ENCODE data around the gene CLDN5. TPM values are rescaled to one million over a fixed set of nuclear protein-coding genes. Genes with fewer than 3 reads are reported as not detected.

The CLDN5 gene
- total RNA-seq, 1 donor from 2014 or later: 151 TPM

DNA sequence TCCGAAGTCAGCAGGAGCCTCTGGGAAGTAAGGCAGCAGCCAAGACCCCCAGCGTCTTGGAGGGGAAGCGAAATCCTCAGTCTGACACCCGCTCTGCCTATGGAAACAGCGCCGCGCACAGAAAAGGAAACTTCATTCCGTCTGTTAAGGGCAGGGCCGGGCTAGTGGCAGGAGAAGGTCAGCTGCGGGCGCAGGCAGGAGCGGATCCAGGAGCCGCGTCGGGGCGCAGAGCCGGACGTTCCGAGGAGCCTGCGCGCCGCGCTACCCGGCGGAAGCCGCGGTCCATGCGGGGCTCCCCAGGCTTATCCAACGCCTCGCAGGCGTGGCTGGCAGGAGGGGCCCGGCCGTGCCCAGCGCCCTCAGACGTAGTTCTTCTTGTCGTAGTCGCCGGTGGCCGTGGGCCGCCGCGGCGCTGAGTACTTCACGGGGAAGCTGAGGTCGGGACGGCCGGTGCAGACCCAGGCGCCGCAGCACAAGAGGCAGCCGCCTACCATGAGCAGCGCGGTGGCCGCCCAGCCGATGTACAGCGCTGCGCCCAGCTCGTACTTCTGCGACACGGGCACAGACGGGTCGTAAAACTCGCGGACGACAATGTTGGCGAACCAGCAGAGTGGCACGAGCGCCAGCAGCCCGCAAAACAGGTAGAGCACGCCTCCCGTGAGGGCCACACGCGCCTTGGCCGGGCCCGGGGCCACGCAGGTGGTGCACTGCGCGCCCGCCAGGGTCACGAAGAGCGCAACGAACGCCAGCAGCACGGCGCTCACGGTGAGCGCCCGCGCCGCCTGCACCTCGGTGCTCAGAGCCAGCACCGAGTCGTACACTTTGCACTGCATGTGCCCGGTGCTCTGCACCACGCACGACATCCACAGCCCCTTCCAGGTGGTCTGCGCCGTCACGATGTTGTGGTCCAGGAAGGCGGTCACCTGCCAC is 705 bp downstream of the CLDN5 start:
- DNase-seq (ENCODE audit: low spot score): peak; percentile 78

DNA sequence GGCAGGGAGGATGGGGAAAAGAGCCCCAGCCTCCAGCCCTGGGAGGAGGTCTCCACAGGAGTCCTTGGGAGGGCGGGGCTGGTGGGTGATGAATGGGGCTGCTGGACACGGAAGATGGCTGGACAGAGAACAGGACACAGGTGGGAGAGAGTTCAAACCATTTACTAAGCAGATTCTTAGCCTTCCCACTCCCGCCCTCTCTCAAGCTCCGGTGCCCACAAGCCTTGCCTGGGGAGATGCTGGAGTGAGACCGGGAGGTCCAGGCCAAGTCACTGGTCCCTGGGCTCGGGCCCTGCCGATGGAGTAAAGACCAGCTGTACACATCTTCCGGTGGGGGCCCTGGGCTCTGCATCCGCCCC is 1.4 kb downstream of the CLDN5 start:
- DNase-seq (ENCODE audit: low spot score): peak; percentile 82

DNA sequence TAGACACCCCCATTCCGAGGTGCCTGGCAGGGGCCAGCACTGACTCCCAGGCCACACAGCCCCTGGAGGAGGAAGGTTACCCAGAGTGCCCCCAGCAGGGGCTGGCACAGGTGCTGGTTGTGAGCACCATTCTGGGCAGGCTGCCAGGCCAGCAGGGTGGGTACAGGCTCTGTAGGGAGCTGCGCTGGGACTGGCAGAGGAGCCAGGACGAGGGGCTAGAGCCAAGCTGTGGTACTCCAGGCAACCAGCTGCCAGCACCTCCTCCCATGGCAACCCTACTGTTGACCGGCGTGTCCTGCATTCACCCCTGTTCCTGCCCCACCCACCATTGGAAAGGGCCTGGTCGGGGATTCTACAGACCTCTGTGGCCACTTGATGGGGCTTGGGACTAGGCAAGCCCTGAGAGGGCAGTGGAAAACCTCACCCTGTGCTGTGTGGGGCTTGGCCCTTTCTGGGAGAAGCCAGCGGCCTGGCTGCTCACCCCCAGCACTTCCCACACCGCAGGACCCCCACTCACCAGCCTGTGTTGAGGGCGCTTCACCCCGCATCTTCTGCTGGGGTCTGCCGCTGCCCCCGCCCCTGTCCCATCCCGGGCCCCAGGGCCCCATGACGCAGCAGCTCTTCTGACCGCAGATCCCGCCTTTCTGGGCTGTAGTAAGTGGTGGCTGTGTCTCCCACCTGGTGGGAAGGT is 1.9 kb downstream of the CLDN5 start:
- peak; percentile 72 for DNase-seq (ENCODE audit: low spot score)

DNA sequence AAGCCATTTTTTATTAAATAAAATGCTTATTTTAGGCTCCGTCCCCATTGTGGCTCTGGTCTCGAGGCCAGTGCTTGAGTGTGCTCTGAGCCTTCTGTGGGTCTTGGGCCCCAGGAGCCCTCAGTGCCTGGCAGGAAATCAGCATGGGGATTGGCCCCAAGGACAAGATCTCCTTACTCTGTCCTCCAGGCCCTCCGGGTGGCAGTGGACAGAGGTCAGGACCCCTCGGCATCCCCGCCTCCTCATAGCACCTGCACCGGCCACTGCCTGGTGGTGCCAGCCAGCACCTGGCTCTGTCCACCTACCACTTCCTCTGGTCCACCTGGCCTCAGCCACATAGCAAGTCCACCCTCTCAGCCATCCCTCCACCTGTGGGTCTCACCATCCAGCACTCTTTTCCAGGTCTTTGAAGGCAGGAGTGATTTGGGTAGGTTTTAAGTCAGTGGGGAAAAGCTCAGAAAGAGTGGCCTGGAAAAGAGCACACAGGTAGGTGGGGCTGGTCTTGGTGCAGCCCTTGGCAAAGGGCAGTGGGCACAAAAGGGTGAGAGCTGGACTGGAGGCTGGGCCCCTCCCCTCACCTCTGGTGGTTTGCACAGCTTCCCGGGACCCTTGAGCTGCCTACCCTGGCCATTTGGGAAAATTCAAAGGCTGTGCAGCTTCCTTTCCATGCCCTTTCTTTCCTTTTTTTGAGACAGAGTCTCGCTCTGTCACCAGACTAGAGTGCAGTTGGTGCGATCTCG is 3.5 kb downstream of the CLDN5 start:
- peak; percentile 65 for DNase-seq (ENCODE audit: low spot score)

DNA sequence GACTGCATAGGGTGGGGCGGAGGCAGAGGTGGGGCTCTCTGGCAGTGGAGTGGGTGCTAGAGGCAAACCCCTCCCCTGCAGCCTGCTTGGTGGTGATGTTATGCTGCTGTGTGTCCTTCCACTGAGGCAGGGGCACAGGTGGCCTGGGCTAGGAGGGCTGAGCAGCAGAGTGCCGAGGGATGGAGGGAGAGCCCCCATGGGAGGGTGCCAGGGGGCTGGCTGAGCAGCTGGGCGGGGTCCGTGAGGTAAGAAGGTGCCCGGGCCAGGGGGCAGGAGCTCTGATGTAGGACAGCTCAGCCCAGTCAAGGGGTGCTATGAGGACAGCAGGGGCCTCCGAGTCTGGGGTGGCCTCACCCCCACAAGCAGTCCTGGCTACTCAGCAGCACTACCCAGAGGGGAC is 4.2 kb downstream of the CLDN5 start:
- DNase-seq (ENCODE audit: low spot score): peak; percentile 76

DNA sequence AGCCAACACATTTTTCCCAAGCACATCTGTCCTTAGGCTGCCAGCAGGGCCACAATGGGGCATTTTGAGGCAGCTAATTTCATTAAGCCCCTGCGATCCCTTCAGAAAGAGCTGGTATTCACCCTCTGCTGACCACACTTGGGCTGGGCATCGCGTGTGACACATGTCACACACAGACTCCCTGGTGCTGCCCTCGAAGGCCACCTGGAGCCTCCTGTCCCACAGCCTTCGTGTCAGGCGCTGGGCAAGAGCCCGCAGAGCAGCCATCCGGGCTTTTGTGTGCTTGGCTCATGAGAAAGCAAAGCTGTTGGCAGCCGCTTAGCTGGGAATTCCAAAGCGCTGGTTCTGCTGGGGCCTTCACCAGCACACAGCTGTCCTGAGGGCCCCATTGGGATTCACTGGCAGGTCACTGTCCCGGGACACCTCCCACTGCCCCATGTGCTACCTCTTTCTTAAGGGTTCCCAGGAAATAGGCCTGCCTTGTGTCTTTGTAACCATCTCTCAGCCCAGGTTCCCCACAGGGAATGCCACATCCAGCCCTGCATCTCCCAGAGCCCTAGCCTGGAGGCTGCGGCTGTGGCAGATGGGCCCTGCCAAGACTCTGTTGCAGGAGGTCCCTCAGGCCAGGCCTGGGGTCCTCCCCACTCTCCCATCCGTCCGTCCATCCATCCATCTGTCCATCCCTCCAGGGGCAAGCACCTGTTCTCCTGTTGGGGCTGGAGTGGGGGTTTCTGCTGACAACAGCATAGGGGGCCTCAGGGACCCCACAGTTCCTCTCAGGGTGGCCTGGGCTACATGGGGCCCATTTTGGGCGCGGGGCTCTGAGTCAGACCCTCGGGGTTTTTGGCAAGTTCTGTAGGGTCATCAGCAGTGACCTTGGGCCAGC is 4.9 kb downstream of the CLDN5 start:
- peak; percentile 88 for DNase-seq (ENCODE audit: low spot score)

- no peak for DNase-seq (ENCODE audit: low spot score)
Measured at GRCh38 chr22:19518635-19519034, 5.6 kb downstream of the CLDN5 start.

DNA sequence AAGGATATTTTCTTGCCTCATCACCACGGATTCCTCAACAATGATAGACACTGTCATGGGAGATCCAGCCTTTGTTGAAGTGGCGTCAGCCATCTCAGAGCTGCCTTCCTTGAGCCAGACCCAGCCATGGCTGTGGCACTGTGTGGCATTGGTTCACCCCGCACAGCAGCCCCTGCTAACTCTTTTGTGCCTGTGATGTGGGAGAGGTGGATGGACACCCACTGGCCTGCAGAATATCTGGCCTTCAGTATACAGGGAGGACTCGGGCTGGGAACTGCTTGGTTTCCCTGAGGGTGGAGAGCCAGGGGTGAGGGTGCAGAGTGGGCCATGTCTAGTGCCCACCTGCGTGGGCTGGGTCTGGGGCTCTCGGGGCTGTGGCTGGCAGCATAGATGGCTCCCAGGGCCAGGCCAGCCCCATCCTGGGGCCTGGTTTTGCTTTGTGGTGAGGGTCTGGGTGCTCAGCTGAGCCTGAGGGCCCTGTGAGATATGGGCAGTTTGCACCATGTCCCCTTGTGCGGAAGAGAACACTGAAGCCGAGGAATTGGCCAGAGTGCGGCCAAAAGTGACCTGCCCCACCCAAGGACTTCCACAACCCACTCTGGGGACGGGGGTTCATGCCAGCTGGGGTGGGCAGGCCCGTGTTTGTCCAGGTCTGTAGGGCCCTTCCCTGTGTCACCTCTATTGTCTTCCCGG is 6.1 kb downstream of the CLDN5 start:
- DNase-seq (ENCODE audit: low spot score): peak; percentile 43

GRCh38 chr22:19517171-19517500 is 7.1 kb downstream of the CLDN5 start:
- DNase-seq (ENCODE audit: low spot score): peak; percentile 78

DNA sequence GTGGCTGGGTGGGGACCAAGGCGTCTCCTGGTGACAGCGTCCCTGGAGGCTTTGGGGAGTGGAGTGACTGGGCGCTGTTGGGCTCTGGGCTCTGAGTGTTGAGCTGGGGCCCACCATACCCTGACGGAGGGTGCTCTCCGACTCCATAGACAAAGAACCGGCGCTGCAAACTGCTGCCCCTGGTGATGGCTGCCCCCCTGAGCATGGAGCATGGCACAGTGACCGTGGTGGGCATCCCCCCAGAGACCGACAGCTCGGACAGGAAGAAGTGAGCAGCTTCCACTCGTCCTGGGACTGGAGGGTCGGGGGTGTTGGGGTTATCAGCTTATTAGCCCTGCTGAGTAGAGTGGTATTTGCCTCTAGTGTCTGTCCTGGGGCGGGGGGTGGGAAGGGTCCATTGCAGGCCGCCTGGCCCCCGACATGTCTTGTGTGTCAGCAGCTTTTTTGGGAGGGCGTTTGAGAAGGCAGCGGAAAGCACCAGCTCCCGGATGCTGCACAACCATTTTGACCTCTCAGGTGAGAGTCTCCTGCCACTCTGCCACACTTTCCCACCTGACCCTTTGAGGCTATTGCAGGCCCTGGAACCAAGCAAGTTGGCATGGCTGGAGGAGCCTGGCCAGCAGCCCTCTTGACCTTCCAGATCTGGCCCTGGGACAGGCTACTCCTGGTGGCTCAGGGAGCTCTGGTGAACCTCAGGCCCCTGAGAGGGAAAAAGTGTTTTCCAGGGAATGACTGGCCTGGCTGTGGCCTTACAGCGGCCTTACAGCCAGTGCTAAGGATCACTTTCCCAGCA is 7.6 kb downstream of the CLDN5 start:
- DNase-seq (ENCODE audit: low spot score): peak; percentile 82

GRCh38 chr22:19515654-19516377 is 8.4 kb downstream of the CLDN5 start:
- peak; percentile 71 for DNase-seq (ENCODE audit: low spot score)

DNA sequence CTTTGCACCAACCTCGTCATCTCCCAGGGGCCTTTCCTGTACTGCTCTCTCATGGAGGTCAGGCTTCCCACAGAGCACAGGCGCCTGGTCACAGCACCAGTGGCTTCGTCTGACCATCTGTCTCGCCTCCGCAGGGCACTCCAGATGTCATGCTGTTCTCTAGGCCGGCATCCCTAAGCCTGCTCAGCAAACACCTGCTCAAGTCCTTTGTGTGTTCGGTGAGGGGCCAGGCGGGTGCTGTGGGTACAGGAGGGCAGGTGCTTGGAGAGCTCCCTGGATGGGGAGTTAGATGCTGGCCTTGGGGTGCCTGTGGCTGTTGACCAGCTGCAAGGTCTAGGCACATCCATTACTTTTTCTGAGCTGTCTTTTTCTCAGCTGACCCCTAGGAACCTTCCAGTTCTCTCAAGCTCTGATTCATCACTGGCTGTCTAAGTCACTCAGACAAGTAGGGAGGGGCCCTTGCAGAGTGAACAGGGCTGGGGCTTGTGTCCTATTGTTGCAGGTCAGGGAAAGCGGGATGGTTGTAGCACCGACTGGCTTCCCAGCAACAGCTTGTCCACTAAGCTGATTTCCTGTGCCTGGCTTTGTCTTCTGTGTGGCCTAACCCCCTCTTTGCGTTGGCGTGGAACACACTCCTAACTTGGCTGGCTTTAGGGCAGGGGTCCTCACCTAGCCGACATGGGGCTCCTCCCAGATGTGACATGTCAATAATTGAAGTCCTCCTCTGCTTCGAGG is 9.2 kb downstream of the CLDN5 start:
- DNase-seq (ENCODE audit: low spot score): peak; percentile 84

DNA sequence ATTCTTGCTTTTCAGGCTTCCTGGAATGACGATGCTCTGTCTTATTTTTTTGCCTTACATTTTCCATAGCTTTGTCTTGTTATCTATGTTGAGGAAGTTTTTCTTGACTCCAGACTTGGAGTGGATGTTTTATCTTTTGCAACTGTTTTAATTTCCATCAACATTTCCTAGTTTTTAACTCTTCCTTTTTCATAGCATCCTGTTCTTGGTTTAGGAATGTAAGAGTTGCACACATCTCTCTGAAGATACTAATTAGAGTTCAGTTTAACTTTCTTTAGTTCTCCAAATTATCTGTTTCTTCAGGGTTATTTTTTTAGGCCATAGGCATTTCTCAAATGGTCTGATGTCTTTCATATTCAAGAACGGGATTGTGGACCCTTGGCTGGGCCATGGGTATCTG is 10.4 kb downstream of the CLDN5 start:
- no peak for DNase-seq (ENCODE audit: low spot score)

DNA sequence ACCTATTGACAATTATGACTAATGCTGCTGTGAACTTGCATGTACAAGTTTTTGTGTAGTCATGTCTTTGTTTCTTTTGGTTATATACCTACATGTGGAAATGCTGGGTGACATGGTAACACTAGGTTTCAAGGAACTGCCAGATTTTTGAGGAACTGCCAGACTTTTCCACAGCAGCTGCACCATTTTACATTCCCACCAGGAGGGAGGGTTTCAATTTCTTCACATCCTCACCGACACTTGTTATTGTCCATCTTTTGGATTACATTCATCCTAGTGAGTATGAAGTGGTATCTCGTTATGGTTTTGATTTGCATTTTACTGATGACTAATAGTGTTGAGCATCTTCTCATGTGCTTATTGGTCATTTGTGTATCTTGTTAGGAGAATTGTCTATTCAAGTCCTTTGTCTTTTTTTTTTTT is 13.3 kb downstream of the CLDN5 start:
- no peak for DNase-seq (ENCODE audit: low spot score)

DNA sequence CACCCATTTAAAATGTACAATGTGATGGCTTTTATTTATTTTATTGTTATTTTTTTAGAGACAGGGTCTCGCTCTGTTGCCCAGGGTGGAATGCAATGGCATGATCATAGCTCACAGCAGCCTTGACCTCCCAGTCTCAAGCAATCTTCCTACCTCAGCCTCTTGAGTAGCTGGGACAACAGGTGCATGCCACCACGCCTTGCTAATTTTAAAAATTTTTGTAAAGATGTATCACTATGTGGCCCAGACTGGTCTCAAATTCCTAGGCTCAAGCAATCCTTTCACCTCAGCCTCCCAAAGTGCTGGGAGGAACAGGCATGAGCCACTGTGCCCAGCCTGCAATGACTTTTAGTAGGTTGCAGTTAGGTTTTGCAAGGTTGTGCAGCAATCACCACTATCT is 14.3 kb downstream of the CLDN5 start:
- DNase-seq (ENCODE audit: low spot score): no peak

GRCh38 chr22:19509191-19509590 is 15.0 kb downstream of the CLDN5 start:
- DNase-seq (ENCODE audit: low spot score): no peak

DNA sequence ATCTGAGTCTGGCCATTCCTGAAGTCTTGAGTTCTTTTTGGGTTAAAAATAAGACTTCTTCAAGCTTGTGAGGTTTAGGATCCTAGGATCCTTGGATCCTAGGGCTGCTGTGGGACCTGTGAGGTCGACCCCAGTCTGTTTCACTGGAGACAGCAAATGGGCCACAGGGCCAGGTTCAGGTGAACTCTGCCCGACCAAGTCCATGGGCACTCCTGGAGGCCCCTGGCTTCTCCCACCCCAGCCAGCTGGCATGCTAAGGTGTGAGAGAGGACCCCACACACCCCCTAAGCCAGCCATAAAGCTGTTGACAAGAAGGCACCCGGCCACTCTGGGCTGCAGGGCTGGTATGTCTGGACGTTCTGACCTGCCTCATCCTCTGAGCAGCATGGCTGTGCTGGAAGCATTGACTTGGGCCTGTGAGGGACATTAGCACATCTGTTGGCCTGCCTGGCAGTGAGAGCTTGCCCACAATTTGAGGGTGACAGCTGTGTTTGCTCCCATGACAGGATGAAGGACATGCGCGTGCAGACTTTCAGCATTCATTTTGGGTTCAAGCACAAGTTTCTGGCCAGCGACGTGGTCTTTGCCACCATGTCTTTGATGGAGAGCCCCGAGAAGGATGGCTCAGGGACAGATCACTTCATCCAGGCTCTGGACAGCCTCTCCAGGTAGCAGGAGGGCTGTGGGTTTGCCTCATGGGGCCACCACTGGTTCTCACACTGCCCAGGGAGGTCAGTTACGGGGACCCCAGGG is 16.0 kb downstream of the CLDN5 start:
- peak; percentile 83 for DNase-seq (ENCODE audit: low spot score)

DNA sequence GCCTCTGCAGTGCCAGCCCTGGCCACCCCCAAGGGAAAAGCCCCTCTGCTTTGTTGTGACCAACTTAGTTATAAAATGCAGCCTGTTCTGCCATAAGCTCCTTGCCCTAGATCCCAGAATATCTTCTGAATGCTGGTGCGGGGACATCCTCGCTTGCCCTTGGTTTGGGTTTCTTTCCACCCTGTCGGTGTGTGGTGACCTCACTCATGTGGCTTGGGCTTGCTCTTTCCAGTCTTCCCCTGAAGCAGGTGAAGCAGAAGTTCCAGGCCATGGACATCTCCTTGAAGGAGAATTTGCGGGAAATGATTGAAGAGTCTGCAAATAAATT is 16.7 kb downstream of the CLDN5 start:
- DNase-seq (ENCODE audit: low spot score): peak; percentile 64

All from mesenteric fat pad (tissue), 1 donor.